Endothelial cell of umbilical vein (primary cell): ENCODE data around the gene CAMKK2.

Source experiments
- CTCF ChIP-seq, 2 donors: IDR thresholded peaks; 1 replicate in 1 of 2; 2 replicates in 1 of 2; pipeline ENCODE4 v1.5.1; 2011; ENCODE audit warnings: low read length in 2 of 2, mild to moderate bottlenecking in 2 of 2, moderate library complexity in 2 of 2, control low read depth in 1 of 2, inconsistent platforms in 1 of 2, low read depth in 1 of 2; ENCODE audit not compliant: insufficient read depth in 1 of 2; ENCODE audit errors: extremely low read depth in 1 of 2
- EZH2 ChIP-seq: IDR thresholded peaks from 2 replicates; pipeline ENCODE4 v1.6.1; 2012; ENCODE audit warnings: borderline replicate concordance, low read depth, mild to moderate bottlenecking, moderate library complexity, low read length, inconsistent platforms; ENCODE audit not compliant: severe bottlenecking
- FOS ChIP-seq: IDR thresholded peaks from 2 replicates; pipeline ENCODE4 v1.6.1; 2011; ENCODE audit warnings: mild to moderate bottlenecking, low read length, moderate library complexity, borderline replicate concordance; ENCODE audit not compliant: insufficient read depth
- GATA2 ChIP-seq: IDR thresholded peaks from 2 replicates; pipeline ENCODE4 v1.7.0; 2011; ENCODE audit warnings: low read depth, mild to moderate bottlenecking, moderate library complexity, mixed read lengths, low read length; ENCODE audit not compliant: insufficient read length, insufficient read depth
- MAX ChIP-seq: IDR thresholded peaks from 2 replicates; pipeline ENCODE4 v1.6.1; 2011; ENCODE audit not compliant: insufficient read depth, insufficient read length
- MYC ChIP-seq: IDR thresholded peaks from one replicate; pipeline ENCODE4 v1.6.1; 2011; ENCODE audit warnings: mild to moderate bottlenecking, low read depth, low read length
- POLR2A ChIP-seq: IDR thresholded peaks from 2 replicates; pipeline ENCODE4 v1.6.1; 2012; ENCODE audit warnings: low read depth, mild to moderate bottlenecking, control low read depth, low read length
- POLR2AphosphoS5 ChIP-seq: IDR thresholded peaks from 2 replicates; pipeline ENCODE4 v1.6.1; 2012; ENCODE audit warnings: low read depth, mild to moderate bottlenecking, control low read depth, low read length, moderate library complexity; ENCODE audit not compliant: insufficient read depth

- no peak for TF ChIP-seq CTCF (IDR thresholded peaks at IDR 0.05; ENCODE audit: extremely low read depth in 1 of 2, insufficient read depth in 1 of 2, low read depth in 1 of 2, low read length in 2 of 2)
- TF ChIP-seq EZH2, result no peak
- TF ChIP-seq POLR2A, result no peak
- TF ChIP-seq POLR2AphosphoS5, result no peak
- TF ChIP-seq MYC, result no peak
- TF ChIP-seq MAX, result no peak
- TF ChIP-seq GATA2, result no peak
- TF ChIP-seq FOS, result no peak
Observed at GRCh38 chr12:121233628-121234020, 62.9 kb downstream of the CAMKK2 start.
